Measurements from ENCODE around the gene PRKG1. TPM values are rescaled to one million over a fixed set of nuclear protein-coding genes. Genes with fewer than 3 reads are reported as not detected.

The PRKG1 gene
- total RNA-seq, 1 experiment from 2014 or later: 7.4 TPM

- H2AFZ ChIP-seq (ENCODE audit: low read length): no peak overlapping the region
- no TSS peak for BruUV-seq (replicated peaks)
- no peaks in the 10 kb centered on the region for H3K9me2 ChIP-seq (replicated peaks; ENCODE audit: low read length)
- no peak overlapping the region for H3K9ac ChIP-seq (ENCODE audit: low read length)
- no peak overlapping the region for H3K4me2 ChIP-seq (ENCODE audit: low read length)
- H3K27me3 ChIP-seq (ENCODE audit: low read length): no peaks in the 10 kb centered on the region
- ATAC-seq (no peak), DNase-seq (no peak)
- H3K9me3 ChIP-seq (ENCODE audit: low read length): no peaks in the 10 kb centered on the region
- H3K36me3 ChIP-seq (ENCODE audit: low read depth, low read length): no peaks in the 10 kb centered on the region
- no peak overlapping the region for H3K4me3 ChIP-seq (ENCODE audit: low read length)
- ChIA-PET CTCF (no interaction called here), POLR2A (ENCODE audit: unreplicated experiment) (no interaction called here)
- H4K20me1 ChIP-seq (ENCODE audit: low read length): no peaks in the 10 kb centered on the region
- peaks cover 3% of the 10 kb centered on the region for H3K4me1 ChIP-seq (ENCODE audit: insufficient read depth, low read length)
- TF ChIP-seq EZH2phosphoT487 (IDR thresholded peaks at IDR 0.05; ENCODE audit: borderline replicate concordance, low read length) (no peak), CTCF (conservative IDR thresholded peaks at IDR 0.05; ENCODE audit: low read depth, low read length) (no peak), EZH2 (IDR thresholded peaks at IDR 0.05; ENCODE audit: low read length, unreplicated experiment) (no peak)
- no peaks in the 10 kb centered on the region for H3K79me2 ChIP-seq (ENCODE audit: low read length)
- H3F3A ChIP-seq (ENCODE audit: low read length, unreplicated experiment): no peaks in the 10 kb centered on the region
- H3K27ac ChIP-seq (ENCODE audit: low read length): no peak overlapping the region
- intact Hi-C loops (cut with micrococcal nuclease): no loop called here
Observed at GRCh38 chr10:51862149-51862548, 787.9 kb downstream of the PRKG1 start.

GRCh38 chr10:51867956-51868355 lies 793.7 kb downstream of the PRKG1 start:
- no TSS peak for BruUV-seq (replicated peaks)
- H3K9me3 ChIP-seq (ENCODE audit: low read length): no peaks in the 10 kb centered on the region
- POLR2A ChIA-PET (ENCODE audit: unreplicated experiment): no interaction called here
- peak overlapping the region; percentile 82 for H3K27ac ChIP-seq (ENCODE audit: low read length)
- no peaks in the 10 kb centered on the region for H3K79me2 ChIP-seq (ENCODE audit: low read length)
- CTCF ChIA-PET: no interaction called here
- intact Hi-C loops (cut with micrococcal nuclease): no loop called here
- H3K9me2 ChIP-seq (replicated peaks; ENCODE audit: low read length): no peaks in the 10 kb centered on the region
- peak; percentile 99 for ATAC-seq
- H3K9ac ChIP-seq (ENCODE audit: low read length): peak overlapping the region; percentile 6; the same call in 1 of the 2 replicates
- H3F3A ChIP-seq (ENCODE audit: low read length, unreplicated experiment): no peaks in the 10 kb centered on the region
- peak overlapping the region; percentile 28 for H3K4me3 ChIP-seq (ENCODE audit: low read length)
- H3K4me2 ChIP-seq (ENCODE audit: low read length): peak overlapping the region; percentile 56
- no peaks in the 10 kb centered on the region for H3K27me3 ChIP-seq (ENCODE audit: low read length)
- peak; percentile 98 for DNase-seq
- H4K20me1 ChIP-seq (ENCODE audit: low read length): no peaks in the 10 kb centered on the region
- TF ChIP-seq CTCF (conservative IDR thresholded peaks at IDR 0.05; ENCODE audit: low read depth, low read length): no peak
- no peak for TF ChIP-seq EZH2phosphoT487 (IDR thresholded peaks at IDR 0.05; ENCODE audit: borderline replicate concordance, low read length)
- TF ChIP-seq EZH2 (IDR thresholded peaks at IDR 0.05; ENCODE audit: low read length, unreplicated experiment): no peak
- peaks cover 18% of the 10 kb centered on the region for H3K4me1 ChIP-seq (ENCODE audit: insufficient read depth, low read length)
- H3K36me3 ChIP-seq (ENCODE audit: low read depth, low read length): no peaks in the 10 kb centered on the region
- H2AFZ ChIP-seq (ENCODE audit: low read length): peak overlapping the region; percentile 66

DNA sequence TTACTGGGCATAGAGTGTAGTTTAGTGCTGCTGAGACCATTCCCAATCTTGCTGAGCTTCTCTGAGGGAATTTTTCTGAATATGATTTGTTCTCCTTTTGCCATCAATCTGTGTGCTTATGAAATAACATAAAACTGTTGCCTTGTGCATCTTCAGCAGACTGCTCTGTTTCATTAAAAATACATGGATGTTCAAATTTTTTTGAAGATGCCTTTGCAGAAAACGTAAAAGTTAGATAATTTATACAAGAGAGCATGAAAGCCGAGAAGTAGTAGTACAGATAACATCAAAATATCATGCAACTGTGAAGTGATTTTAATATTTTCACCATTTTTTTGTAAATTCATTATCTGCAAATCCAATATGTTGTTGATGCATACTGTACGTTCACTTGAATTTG lies 799.8 kb downstream of the PRKG1 start:
- no peak for TF ChIP-seq EZH2 (IDR thresholded peaks at IDR 0.05; ENCODE audit: low read length, unreplicated experiment)
- ChIA-PET CTCF (interaction anchor here (0.6 kb wide), 1 partner anchor 690 kb away, joined by 5 read pairs; no protein-coding TSS in a partner anchor), POLR2A (ENCODE audit: unreplicated experiment) (no interaction called here)
- no peaks in the 10 kb centered on the region for H4K20me1 ChIP-seq (ENCODE audit: low read length)
- H3K9ac ChIP-seq (ENCODE audit: low read length): no peak overlapping the region
- H3K79me2 ChIP-seq (ENCODE audit: low read length): no peaks in the 10 kb centered on the region
- H3K4me2 ChIP-seq (ENCODE audit: low read length): no peak overlapping the region
- H3F3A ChIP-seq (ENCODE audit: low read length, unreplicated experiment): peaks cover 7% of the 10 kb centered on the region
- no peak for DNase-seq
- intact Hi-C loops (cut with micrococcal nuclease): no loop called here
- H3K9me2 ChIP-seq (replicated peaks; ENCODE audit: low read length): no peaks in the 10 kb centered on the region
- no peak for ATAC-seq
- BruUV-seq (replicated peaks): no TSS peak
- H3K4me3 ChIP-seq (ENCODE audit: low read length): no peak overlapping the region
- H3K27ac ChIP-seq (ENCODE audit: low read length): no peak overlapping the region
- H3K9me3 ChIP-seq (ENCODE audit: low read length): no peaks in the 10 kb centered on the region
- no peaks in the 10 kb centered on the region for H3K27me3 ChIP-seq (ENCODE audit: low read length)
- H3K36me3 ChIP-seq (ENCODE audit: low read depth, low read length): no peaks in the 10 kb centered on the region
- peaks cover 7% of the 10 kb centered on the region for H3K4me1 ChIP-seq (ENCODE audit: insufficient read depth, low read length)
- no peak overlapping the region for H2AFZ ChIP-seq (ENCODE audit: low read length)
